Measurements from ENCODE around the gene NEK2. TPM values are rescaled to one million over a fixed set of nuclear protein-coding genes. Genes with fewer than 3 reads are reported as not detected.

The NEK2 gene
- total and polyA plus RNA-seq, 4 donors = 0.61 to 5.9 (median 0.83) TPM

DNA sequence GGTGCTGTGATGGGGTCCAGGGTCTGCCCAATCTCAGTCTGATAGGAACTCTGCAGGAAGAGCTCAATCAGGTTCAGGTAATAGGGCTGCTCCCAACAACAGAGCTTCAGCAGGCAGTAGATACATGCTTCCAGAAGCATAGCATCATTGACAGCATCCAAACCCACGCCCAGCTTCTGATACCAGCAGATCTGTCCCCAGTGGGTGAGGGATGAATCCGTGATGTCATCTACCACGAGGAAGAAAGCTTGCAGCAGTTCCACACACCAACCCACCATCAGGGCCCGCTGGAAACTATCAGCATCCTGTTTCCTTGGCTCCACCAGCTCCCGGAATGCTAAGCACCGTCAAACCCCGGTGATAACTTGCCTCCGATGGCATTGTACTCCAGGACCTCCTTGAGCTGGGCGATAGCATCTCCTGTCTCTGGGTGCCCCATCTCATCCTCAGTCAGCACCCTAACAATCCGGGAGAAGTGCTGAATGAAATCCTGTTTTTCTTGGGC lies 14.7 kb downstream of the NEK2 start:
- no peak for DNase-seq

DNA sequence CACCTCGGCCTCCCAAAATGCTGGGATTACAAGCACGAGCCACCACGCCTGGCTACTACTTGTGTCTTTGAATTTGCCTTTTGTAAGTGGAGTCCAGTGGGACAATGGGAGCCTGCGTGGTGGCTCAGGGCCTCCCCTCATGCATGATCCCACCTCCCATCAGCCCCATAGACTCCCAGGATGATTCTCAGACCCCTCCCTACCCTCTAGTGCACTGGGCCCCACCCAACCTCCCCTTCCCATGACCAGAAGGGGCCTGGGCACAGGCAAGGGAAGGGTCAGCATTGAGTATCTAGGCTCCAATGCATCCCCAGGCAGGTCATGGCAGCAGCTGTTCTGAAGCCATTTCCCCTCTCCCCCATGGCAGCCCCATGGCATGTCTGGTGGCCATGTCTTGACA lies 18.7 kb downstream of the NEK2 start:
- no peaks in the 10 kb centered on the region for H3K9me3 ChIP-seq (ENCODE audit: control insufficient read depth in 4 of 4, insufficient read depth in 3 of 4, low read length in 3 of 4)
- H3K4me1 ChIP-seq (ENCODE audit: control insufficient read depth in 5 of 5, insufficient read depth in 5 of 5, low read length in 5 of 5) = peaks cover 0 to 9% (median 2%) of the 10 kb centered on the region in 5 donors
- H3K36me3 ChIP-seq (ENCODE audit: control insufficient read depth in 4 of 4, insufficient read depth in 4 of 4, low read length in 4 of 4) = no peaks in the 10 kb centered on the region
- no peak overlapping the region for H3K9ac ChIP-seq (ENCODE audit: insufficient read depth in 1 of 2, low read length in 2 of 2)
- 93 to 97% methylated on average over 4 of the region's 4 CpGs for WGBS, 2 donors
- ATAC-seq (ENCODE audit: insufficient read depth, low FRiP score) = no peak
- TF ChIP-seq, protein P1, sequence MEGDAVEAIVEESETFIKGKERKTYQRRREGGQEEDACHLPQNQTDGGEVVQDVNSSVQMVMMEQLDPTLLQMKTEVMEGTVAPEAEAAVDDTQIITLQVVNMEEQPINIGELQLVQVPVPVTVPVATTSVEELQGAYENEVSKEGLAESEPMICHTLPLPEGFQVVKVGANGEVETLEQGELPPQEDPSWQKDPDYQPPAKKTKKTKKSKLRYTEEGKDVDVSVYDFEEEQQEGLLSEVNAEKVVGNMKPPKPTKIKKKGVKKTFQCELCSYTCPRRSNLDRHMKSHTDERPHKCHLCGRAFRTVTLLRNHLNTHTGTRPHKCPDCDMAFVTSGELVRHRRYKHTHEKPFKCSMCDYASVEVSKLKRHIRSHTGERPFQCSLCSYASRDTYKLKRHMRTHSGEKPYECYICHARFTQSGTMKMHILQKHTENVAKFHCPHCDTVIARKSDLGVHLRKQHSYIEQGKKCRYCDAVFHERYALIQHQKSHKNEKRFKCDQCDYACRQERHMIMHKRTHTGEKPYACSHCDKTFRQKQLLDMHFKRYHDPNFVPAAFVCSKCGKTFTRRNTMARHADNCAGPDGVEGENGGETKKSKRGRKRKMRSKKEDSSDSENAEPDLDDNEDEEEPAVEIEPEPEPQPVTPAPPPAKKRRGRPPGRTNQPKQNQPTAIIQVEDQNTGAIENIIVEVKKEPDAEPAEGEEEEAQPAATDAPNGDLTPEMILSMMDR (IDR thresholded peaks at IDR 0.05; ENCODE audit: control extremely low read depth, extremely low read depth) = no peak
- H3K27ac ChIP-seq (ENCODE audit: low read depth in 1 of 2, low read length in 1 of 2) = no peak overlapping the region
- no peak for DNase-seq
- no peak overlapping the region for H3K4me3 ChIP-seq
- H3K27me3 ChIP-seq (ENCODE audit: control insufficient read depth in 3 of 3, insufficient read depth in 3 of 3, low read length in 2 of 3) = peaks cover 0 to 4% (median 0%) of the 10 kb centered on the region in 3 donors

More for the DNA sequence above, 14.7 kb downstream of the NEK2 start:
- Histone ChIP-seq H3K36me3 (ENCODE audit: control insufficient read depth in 4 of 4, insufficient read depth in 4 of 4, low read length in 4 of 4) (peaks cover 0 to 2% (median 0%) of the 10 kb centered on the region in 4 donors), H3K9ac (ENCODE audit: insufficient read depth in 1 of 2, low read length in 2 of 2) (no peak overlapping the region), H3K4me3 (no peak overlapping the region), H3K27me3 (ENCODE audit: control insufficient read depth in 3 of 3, insufficient read depth in 3 of 3, low read length in 2 of 3) (no peaks in the 10 kb centered on the region), H3K9me3 (ENCODE audit: control insufficient read depth in 4 of 4, insufficient read depth in 3 of 4, low read length in 3 of 4) (no peaks in the 10 kb centered on the region), H3K4me1 (ENCODE audit: control insufficient read depth in 5 of 5, insufficient read depth in 5 of 5, low read length in 5 of 5) (no peaks in the 10 kb centered on the region), H3K27ac (ENCODE audit: low read depth in 1 of 2, low read length in 1 of 2) (no peak overlapping the region)
- ATAC-seq (ENCODE audit: insufficient read depth, low FRiP score) = no peak
- TF ChIP-seq, protein P1 (IDR thresholded peaks at IDR 0.05; ENCODE audit: control extremely low read depth, extremely low read depth) = no peak
- WGBS, 2 donors = 92 to 96% methylated on average over 10 of the region's 10 CpGs

DNA sequence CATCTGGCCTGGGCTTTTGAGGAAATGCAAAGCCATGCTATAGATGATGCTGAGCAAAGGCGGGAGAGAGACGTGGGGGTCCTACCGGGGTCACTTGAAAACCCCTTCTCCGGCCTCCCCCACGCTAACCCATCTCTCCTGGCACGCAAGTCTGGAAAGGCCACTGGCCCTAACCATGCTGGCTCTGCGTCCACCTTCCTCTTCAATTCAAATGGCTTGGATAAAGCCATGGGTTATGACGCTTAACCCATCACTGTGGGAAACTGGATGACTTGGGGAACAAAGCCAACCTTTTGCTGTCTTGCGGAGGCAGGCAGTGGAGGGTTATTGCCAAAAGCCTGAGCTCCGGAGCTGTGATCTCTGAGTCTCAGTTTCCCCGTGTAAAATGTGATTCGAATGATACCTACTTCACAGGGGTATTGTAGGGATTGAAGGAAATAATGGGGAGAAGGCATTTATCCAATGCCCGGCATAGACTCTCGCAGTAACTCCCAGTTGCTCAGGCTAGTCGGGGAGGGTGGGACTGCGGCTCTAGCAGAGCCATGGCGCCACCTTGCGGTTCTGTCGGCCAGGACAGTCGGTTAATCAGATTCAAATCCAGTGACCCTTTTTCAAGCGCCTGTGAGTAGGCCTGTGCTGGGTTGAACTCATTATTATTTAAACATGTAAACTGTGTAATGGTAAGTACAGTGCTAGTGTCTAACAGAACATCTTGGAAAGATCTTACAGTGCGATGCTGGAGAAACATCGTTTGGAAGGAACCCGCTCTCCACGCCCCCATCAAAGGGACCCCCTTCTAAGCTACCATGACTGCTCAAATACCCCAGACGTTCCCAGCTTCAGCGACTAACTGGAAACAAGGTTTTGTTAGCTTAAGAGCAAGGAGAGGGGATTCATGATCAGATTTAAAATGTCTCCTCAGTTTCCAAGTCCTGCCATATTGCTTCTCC lies 20.3 kb downstream of the NEK2 start:
- DNase-seq (peak; percentile 89 to 93 (median 91)), ATAC-seq (ENCODE audit: insufficient read depth, low FRiP score) (peak; percentile 92)
- Histone ChIP-seq H3K4me3 (no peak overlapping the region), H3K36me3 (ENCODE audit: control insufficient read depth in 4 of 4, insufficient read depth in 4 of 4, low read length in 4 of 4) (no peaks in the 10 kb centered on the region), H3K27ac (ENCODE audit: low read depth in 1 of 2, low read length in 1 of 2) (no peak overlapping the region), H3K4me1 (ENCODE audit: control insufficient read depth in 5 of 5, insufficient read depth in 5 of 5, low read length in 5 of 5) (peaks cover 0 to 9% (median 2%) of the 10 kb centered on the region in 5 donors), H3K27me3 (ENCODE audit: control insufficient read depth in 3 of 3, insufficient read depth in 3 of 3, low read length in 2 of 3) (peaks cover 0 to 4% (median 0%) of the 10 kb centered on the region in 3 donors), H3K9me3 (ENCODE audit: control insufficient read depth in 4 of 4, insufficient read depth in 3 of 4, low read length in 3 of 4) (no peaks in the 10 kb centered on the region), H3K9ac (ENCODE audit: insufficient read depth in 1 of 2, low read length in 2 of 2) (no peak overlapping the region)
- 44 to 51% methylated on average over 27 of the region's 27 CpGs for WGBS, 2 donors
- TF ChIP-seq, protein P1 (IDR thresholded peaks at IDR 0.05; ENCODE audit: control extremely low read depth, extremely low read depth) = peak; percentile 88
